NB4 (cell line): ENCODE measurements around the gene SP2.

Experiments used
- DNase-seq: peaks from one replicate; pipeline ENCODE4 v3.0.0; 2010; ENCODE audit warnings: low read depth
- H3K4me3 ChIP-seq: one replicate; pipeline ENCODE4 v1.5.1; 2011; ENCODE audit warnings: mild to moderate bottlenecking, low read depth, low read length, moderate library complexity
- MAX ChIP-seq: IDR thresholded peaks from 2 replicates; pipeline ENCODE4 v1.6.1; 2011; ENCODE audit warnings: low read depth, low read length
- MYC ChIP-seq: IDR thresholded peaks from 2 replicates; pipeline ENCODE4 v1.6.1; 2011; ENCODE audit warnings: low read depth, low read length
- POLR2A ChIP-seq: IDR thresholded peaks from 2 replicates; pipeline ENCODE4 v1.6.1; 2011; ENCODE audit warnings: mild to moderate bottlenecking; ENCODE audit not compliant: insufficient read length; ENCODE audit errors: extremely low read depth
- TF ChIP-seq, protein P1 (sequence below): IDR thresholded peaks from one replicate; pipeline ENCODE4 v1.5.1; 2012; ENCODE audit warnings: low read depth, low read length

SP2 gene

GRCh38 chr17:47895856-47896671, at the start of gene SP2:
TSS of gene SP2 (plus strand) at chr17:47896236. CDS start at chr17:47896287, 51 bp downstream.
- DNase-seq, result peak; percentile 100
- H3K4me3 ChIP-seq, result peak within 1 kb of the TSS; percentile 93
- TF ChIP-seq POLR2A, result peak; percentile 75
- TF ChIP-seq, protein P1, sequence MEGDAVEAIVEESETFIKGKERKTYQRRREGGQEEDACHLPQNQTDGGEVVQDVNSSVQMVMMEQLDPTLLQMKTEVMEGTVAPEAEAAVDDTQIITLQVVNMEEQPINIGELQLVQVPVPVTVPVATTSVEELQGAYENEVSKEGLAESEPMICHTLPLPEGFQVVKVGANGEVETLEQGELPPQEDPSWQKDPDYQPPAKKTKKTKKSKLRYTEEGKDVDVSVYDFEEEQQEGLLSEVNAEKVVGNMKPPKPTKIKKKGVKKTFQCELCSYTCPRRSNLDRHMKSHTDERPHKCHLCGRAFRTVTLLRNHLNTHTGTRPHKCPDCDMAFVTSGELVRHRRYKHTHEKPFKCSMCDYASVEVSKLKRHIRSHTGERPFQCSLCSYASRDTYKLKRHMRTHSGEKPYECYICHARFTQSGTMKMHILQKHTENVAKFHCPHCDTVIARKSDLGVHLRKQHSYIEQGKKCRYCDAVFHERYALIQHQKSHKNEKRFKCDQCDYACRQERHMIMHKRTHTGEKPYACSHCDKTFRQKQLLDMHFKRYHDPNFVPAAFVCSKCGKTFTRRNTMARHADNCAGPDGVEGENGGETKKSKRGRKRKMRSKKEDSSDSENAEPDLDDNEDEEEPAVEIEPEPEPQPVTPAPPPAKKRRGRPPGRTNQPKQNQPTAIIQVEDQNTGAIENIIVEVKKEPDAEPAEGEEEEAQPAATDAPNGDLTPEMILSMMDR, result no peak
- no peak for TF ChIP-seq MAX
- peak; percentile 52 for TF ChIP-seq MYC

GRCh38 chr17:47846716-47847340, 49.2 kb upstream of the SP2 start:
- no peak for TF ChIP-seq MAX
- no peak for TF ChIP-seq MYC
- no peak for TF ChIP-seq POLR2A
- DNase-seq, result no peak
- no peak overlapping the region for H3K4me3 ChIP-seq

- TF ChIP-seq MYC (no peak), MAX (no peak), POLR2A (no peak)
- TF ChIP-seq, protein P1, result no peak
- H3K4me3 ChIP-seq, result no peak overlapping the region
- DNase-seq, result no peak
Observed at GRCh38 chr17:47847341-47848197, 48.5 kb upstream of the SP2 start.

- H3K4me3 ChIP-seq, result no peak overlapping the region
- no peak for TF ChIP-seq MYC
- TF ChIP-seq MAX, result no peak
- TF ChIP-seq, protein P1, result no peak
- no peak for TF ChIP-seq POLR2A
- DNase-seq, result no peak
Observed at GRCh38 chr17:47848198-47848513, 47.9 kb upstream of the SP2 start.

- no peak overlapping the region for H3K4me3 ChIP-seq
- TF ChIP-seq MYC (no peak), POLR2A (no peak), MAX (no peak)
- TF ChIP-seq, protein P1, result no peak
- DNase-seq, result no peak
Observed at GRCh38 chr17:47850373-47850691, 45.7 kb upstream of the SP2 start.
